ENCODE measurements around the gene CSNK1A1. TPM values are rescaled to one million over a fixed set of nuclear protein-coding genes. Genes with fewer than 3 reads are reported as not detected.

Gene CSNK1A1
- polyA plus RNA-seq, 1 of the 3 experiments (the other 2 are of a cell fraction): 70.7 TPM

GRCh38 chr5:149450199-149450598, 101.0 kb downstream of the CSNK1A1 start (continued):
- TF ChIP-seq ZBTB33 (IDR thresholded peaks at IDR 0.05; ENCODE audit: borderline replicate concordance, low read depth): no peak
- no peak for TF ChIP-seq RFX5 (IDR thresholded peaks at IDR 0.05; ENCODE audit: low read length)
- no peak for TF ChIP-seq MXI1 (IDR thresholded peaks at IDR 0.05; ENCODE audit: low read depth, low read length)
- TF ChIP-seq IRF3 (IDR thresholded peaks at IDR 0.05; ENCODE audit: low read depth, low read length): no peak
- no peak for TF ChIP-seq RAD21 (IDR thresholded peaks at IDR 0.05; ENCODE audit: low read length)
- TF ChIP-seq ELF1 (IDR thresholded peaks at IDR 0.05): no peak

GRCh38 chr5:149448831-149449714, 102.2 kb downstream of the CSNK1A1 start:
- Histone ChIP-seq H3K36me3 (replicated peaks in 1 of 2; ENCODE audit: control insufficient read depth in 1 of 2, insufficient read depth in 2 of 2, low read length in 1 of 2) (no peaks in the 10 kb centered on the region), H3K4me2 (no peak overlapping the region), H4K20me1 (ENCODE audit: insufficient read depth) (no peaks in the 10 kb centered on the region), H3K27me3 (ENCODE audit: insufficient read depth) (no peaks in the 10 kb centered on the region), H3K4me3 (ENCODE audit: low read depth in 2 of 2, low read length in 1 of 2) (no peak overlapping the region), H3K9me3 (no peaks in the 10 kb centered on the region), H3K9ac (no peak overlapping the region), H3F3A (replicated peaks; ENCODE audit: insufficient read depth) (peaks cover 34% of the 10 kb centered on the region), H2AFZ (ENCODE audit: low read depth) (no peak overlapping the region), H3K4me1 (ENCODE audit: control insufficient read depth in 1 of 2, insufficient read depth in 2 of 2, low read depth in 1 of 2, low read length in 1 of 2) (peaks cover 16 to 33% of the 10 kb centered on the region in 2 experiments), H3K27ac (ENCODE audit: low read depth in 2 of 2, low read length in 1 of 2) (peak overlapping the region in 1 of 2 experiments; percentile 97; a peak in 2 of 4 replicates), H3K79me2 (ENCODE audit: insufficient read depth) (no peaks in the 10 kb centered on the region), H3K9me2 (no peaks in the 10 kb centered on the region)
- 93% methylated on average over 7 of the region's 7 CpGs for WGBS (ENCODE audit: low lambda C conversion rate)
- TF ChIP-seq CTCF (IDR thresholded peaks at IDR 0.05): peak; percentile 62
- no peak for TF ChIP-seq RCOR1 (IDR thresholded peaks at IDR 0.05; ENCODE audit: low read length)
- TF ChIP-seq PBX3 (IDR thresholded peaks at IDR 0.05): no peak
- TF ChIP-seq SMC3 (IDR thresholded peaks at IDR 0.05; ENCODE audit: low read depth, low read length): peak; percentile 41
- peak; percentile 51 for TF ChIP-seq RAD21 (IDR thresholded peaks at IDR 0.05; ENCODE audit: low read length)
- no peak for DNase-seq
- POLR2A ChIA-PET: interaction anchor here (1.2 kb wide), 1 partner anchor 102 kb away, joined by 3 read pairs; the partner anchor contains the start of gene CSNK1A1
- CTCF ChIA-PET: interaction anchor here (0.8 to 52.5 kb wide), 9 partner anchors 13 to 128 kb away, joined by 3 to 1751 read pairs (median 4); partner anchors contain the start of genes CSNK1A1, IL17B and PCYOX1L

All from SK-N-SH (cell line).